GM18870 (cell line): ENCODE data around the gene IQSEC3.
"Not testable (repeated sequence)": the region's sequence is repeated elsewhere in the genome, so short reads cannot be mapped to it uniquely, and the experiment has no call there.

Experiments used
- ATAC-seq: cut with Tn5 transposase; IDR thresholded peaks from one replicate; pipeline ENCODE4 v1.9.1; 2021; ENCODE audit warnings: moderate library complexity; ENCODE audit not compliant: unreplicated experiment

IQSEC3 gene

DNA sequence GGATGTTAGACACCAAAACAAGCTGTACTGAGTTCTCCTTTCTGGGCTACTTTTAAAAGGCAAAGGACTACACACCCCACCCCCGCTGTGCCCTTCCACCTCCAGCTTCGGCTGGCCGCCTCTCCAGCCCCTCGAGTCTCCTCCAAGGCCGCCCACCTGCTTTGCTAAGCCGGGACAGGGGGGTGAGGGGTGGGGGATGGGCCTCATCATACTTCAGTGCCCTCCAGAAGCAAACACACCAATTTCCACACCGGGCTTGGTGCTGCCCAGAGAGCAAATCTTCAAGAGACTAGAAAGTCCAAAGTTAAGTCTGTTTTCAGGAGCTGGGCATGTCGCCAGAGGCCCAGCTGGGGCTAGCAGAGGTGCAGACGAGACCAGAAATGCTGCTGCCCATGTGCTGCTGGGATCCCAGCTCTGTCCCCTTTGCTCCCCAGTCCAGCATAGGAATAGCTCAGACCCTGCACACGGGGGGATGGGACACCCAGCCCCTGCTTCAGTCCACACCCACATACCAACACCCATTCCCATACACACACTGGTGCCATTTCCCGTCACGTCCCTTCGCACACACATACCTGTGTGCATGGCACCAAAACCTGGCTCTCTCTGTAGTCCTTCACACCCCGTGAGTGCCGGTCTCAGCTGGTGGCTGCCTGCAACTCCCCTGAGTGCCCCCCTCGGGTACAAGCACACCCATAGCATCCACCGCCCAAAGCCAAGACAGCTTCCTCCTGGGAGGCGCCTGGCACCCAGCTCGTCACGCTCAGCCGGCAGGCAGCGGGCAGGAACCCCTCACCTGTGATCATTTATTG lies 146.4 kb downstream of the IQSEC3 start:
- ATAC-seq: no peak

- no peak for ATAC-seq
Measured at GRCh38 chr12:213527-213932, 147.0 kb downstream of the IQSEC3 start.

- ATAC-seq: no peak
Measured at GRCh38 chr12:214003-214741, 147.6 kb downstream of the IQSEC3 start, which contains the start of gene SLC6A12. TSS of gene SLC6A12 (minus strand) at chr12:214157. CDS start at chr12:209986, 4,171 bp downstream.

- no peak for ATAC-seq
Measured at GRCh38 chr12:215116-215515, 148.5 kb downstream of the IQSEC3 start.

- not testable (repeated sequence) for ATAC-seq
Measured at GRCh38 chr12:217029-217428, 150.5 kb downstream of the IQSEC3 start.

- no peak for ATAC-seq
Measured at GRCh38 chr12:218221-218620, 151.7 kb downstream of the IQSEC3 start.

DNA sequence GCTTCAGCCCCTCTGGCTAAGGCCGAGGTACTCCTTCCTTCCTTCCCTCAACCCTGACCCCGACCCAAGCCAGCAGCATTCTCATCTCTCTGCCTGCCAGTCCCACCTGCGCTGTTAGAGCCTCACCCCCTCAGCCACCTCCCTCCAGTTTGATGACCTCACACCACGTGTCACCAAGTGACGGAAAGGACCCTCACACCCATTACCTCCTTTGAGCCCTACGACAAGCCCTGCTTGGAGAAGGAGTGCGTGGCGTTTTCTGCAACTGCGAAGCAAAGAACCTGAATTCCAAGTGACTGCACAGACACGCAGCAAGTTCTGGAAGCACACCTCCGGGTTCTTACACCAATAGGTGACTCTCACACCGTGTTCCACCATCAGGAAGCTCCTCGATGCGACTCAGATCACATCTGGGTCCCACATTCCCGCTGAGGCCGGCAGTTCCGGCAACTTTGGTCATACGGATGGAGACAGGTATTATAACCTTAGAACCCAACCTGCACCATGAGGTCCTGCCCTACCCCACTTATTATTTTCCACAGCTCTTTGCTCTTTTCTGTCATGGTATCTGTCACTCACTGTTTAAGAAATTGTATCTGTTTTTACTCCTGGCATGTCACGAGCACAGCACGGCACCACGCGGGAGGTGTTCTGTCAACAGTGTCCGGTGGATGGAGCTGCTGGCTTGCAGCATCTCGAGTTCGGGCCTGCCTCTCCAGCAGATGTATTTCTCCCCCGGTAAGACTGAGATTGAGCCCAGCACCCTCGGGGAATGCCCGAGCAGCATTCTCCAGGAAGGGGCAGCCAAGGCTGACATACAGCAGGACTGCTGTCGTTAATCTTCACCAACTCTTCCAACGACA lies 152.4 kb downstream of the IQSEC3 start:
- ATAC-seq: no peak

DNA sequence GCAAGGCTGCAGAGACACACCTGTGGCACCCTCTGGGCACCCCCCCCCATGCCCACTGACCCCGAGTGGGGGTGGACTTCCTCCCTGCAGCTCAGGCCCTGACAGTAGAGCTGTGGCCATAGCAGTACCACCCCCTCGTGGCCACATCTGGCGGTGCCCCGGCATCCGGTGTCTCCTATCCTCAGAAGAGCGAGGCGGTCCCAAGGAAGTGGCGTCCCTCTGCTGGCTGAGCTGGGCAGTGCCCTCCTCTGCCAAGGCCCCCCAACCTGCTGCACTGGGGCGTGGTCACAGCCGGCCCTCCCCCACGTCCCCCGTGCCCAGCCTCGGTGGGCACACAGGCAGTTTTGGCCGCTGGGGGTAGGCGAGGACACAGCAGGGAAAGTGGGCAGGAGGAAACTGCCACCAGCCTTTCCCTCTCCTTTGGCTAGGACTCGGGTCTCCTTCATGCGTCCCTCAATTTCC lies 153.4 kb downstream of the IQSEC3 start:
- no peak for ATAC-seq

- no peak for ATAC-seq
Measured at GRCh38 chr12:220491-220890, 153.9 kb downstream of the IQSEC3 start.

DNA sequence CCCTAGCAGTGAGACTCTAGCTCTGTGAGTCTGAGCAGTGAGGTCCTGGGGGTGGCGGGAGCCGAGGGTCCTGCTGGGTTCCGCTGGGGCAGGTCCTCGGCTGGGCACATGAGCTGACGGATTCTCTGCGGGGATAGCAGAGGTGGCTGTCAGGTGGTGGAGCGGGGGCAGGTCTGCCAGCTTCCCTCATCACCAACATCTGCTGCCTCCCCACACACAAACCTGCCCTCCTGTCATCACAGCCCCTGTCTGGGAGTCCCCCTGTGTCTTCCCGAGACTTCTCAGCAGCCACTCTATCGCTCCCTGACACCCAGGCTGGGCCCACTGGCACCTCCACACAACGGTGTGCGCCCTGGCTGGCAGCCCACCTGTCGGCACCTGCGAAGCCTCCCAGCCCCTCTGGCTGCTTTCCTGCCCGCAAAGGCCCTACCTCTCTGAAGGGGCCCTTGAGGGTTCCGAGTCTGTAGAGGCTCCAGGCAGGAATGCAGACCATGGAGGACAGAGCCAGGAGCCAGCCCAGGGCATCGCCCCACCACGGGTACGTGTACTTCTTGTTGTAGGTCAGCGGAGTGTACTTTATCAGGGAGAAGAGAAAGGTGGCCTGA lies 154.5 kb downstream of the IQSEC3 start:
- no peak for ATAC-seq

GRCh38 chr12:221736-222135 lies 155.2 kb downstream of the IQSEC3 start:
- ATAC-seq: no peak

GRCh38 chr12:223841-224240 lies 157.3 kb downstream of the IQSEC3 start:
- no peak for ATAC-seq

- no peak for ATAC-seq
Measured at GRCh38 chr12:224330-224729, 157.8 kb downstream of the IQSEC3 start.

DNA sequence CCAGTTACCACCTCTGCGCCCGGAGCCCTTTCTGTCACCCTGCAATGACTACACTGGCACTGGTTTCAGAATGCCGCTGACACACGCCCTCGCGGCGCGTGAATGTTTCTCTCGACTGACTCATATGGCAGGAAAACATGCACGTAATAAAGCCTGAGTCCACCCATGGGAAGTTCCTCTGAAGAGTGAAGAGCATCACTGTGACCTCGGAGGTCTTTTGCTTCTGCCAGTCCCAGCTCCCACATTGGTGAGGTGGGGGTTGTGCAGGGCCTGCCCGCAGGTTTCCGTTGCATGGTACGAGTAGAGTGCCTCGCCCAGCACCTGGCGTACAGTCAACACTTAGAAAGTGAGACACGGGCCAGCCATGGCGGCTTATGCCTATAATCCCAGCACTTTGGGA lies 158.4 kb downstream of the IQSEC3 start:
- ATAC-seq: no peak

- ATAC-seq: no peak
Measured at GRCh38 chr12:226401-226800, 159.8 kb downstream of the IQSEC3 start.

GRCh38 chr12:227286-227915 lies 160.8 kb downstream of the IQSEC3 start:
- ATAC-seq: no peak
